SK-N-SH treated with all-trans-retinoic acid at 6 μM for 48 hours (cell line): ENCODE data around the gene NFKBIZ.

Experiments
- ATAC-seq: fragments of 200-7000 bp; cut with Tn5 transposase; 3 replicates; pipeline ENCODE4 v1.9.1; 2020; ENCODE audit warnings: mild to moderate bottlenecking, moderate library complexity
- ARNTL ChIP-seq: fragments of 450-650 bp; formaldehyde crosslinking; IDR thresholded peaks from 2 replicates; pipeline ENCODE4 v1.5.0; 2020; ENCODE audit warnings: low read depth, mild to moderate bottlenecking, moderate library complexity, borderline replicate concordance
- BACH2 ChIP-seq: fragments of 250-450 bp; sonication (Bioruptor Pico); IDR thresholded peaks from 2 replicates; pipeline ENCODE4 v1.9.0; 2021; ENCODE audit warnings: mild to moderate bottlenecking, borderline replicate concordance
- CREB5 ChIP-seq: fragments of 250-450 bp; sonication (Bioruptor Pico); IDR thresholded peaks from 2 replicates; pipeline ENCODE4 v1.5.1; 2020; ENCODE audit warnings: low read depth, mild to moderate bottlenecking, moderate library complexity
- CSRNP3 ChIP-seq: fragments of 250-450 bp; sonication (Bioruptor Pico); IDR thresholded peaks from 2 replicates; pipeline ENCODE4 v1.5.1; 2021; ENCODE audit warnings: mild to moderate bottlenecking, moderate library complexity
- ESRRG ChIP-seq: fragments of 250-450 bp; sonication (Bioruptor Pico); IDR thresholded peaks from 2 replicates; pipeline ENCODE4 v1.6.1; 2021; ENCODE audit warnings: mild to moderate bottlenecking
- GLIS3 ChIP-seq: fragments of 250-450 bp; sonication (Bioruptor Pico); IDR thresholded peaks from 2 replicates; pipeline ENCODE4 v1.5.0; 2020; ENCODE audit warnings: mild to moderate bottlenecking, moderate library complexity
- ISL1 ChIP-seq: fragments of 250-450 bp; sonication (Bioruptor Pico); IDR thresholded peaks from 2 replicates; pipeline ENCODE4 v2.1.2; 2022; ENCODE audit warnings: mild to moderate bottlenecking, moderate library complexity
- OSR1 ChIP-seq: fragments of 250-450 bp; sonication (Bioruptor Pico); IDR thresholded peaks from 2 replicates; pipeline ENCODE4 v1.8.0; 2022; ENCODE audit warnings: moderate library complexity, mild to moderate bottlenecking, inconsistent platforms
- POU6F1 ChIP-seq: fragments of 250-450 bp; sonication (Bioruptor Pico); IDR thresholded peaks from 2 replicates; pipeline ENCODE4 v1.8.0; 2021; ENCODE audit warnings: low read depth, mild to moderate bottlenecking, moderate library complexity, borderline replicate concordance
- PPARA ChIP-seq: fragments of 250-450 bp; sonication (Bioruptor Pico); IDR thresholded peaks from 2 replicates; pipeline ENCODE4 v1.5.0; 2020; ENCODE audit warnings: mild to moderate bottlenecking, borderline replicate concordance
- RARB ChIP-seq: fragments of 250-450 bp; sonication (Bioruptor Pico); IDR thresholded peaks from 2 replicates; pipeline ENCODE4 v1.8.0; 2021; ENCODE audit warnings: mild to moderate bottlenecking, moderate library complexity
- SNAI2 ChIP-seq: fragments of 250-450 bp; sonication (Bioruptor Pico); IDR thresholded peaks from 2 replicates; pipeline ENCODE4 v1.5.0; 2020; ENCODE audit warnings: mild to moderate bottlenecking, moderate library complexity
- TCF4 ChIP-seq: fragments of 250-450 bp; sonication (Bioruptor Pico); IDR thresholded peaks from 2 replicates; pipeline ENCODE4 v1.8.0; 2021; ENCODE audit warnings: mild to moderate bottlenecking, moderate library complexity, borderline replicate concordance
- TOX ChIP-seq: fragments of 250-450 bp; sonication (Bioruptor Pico); IDR thresholded peaks from 2 replicates; pipeline ENCODE4 v1.8.0; 2021; ENCODE audit warnings: mild to moderate bottlenecking, moderate library complexity, borderline replicate concordance
- ZC3H10 ChIP-seq: fragments of 250-450 bp; sonication (Bioruptor Pico); IDR thresholded peaks from 2 replicates; pipeline ENCODE4 v1.5.1; 2021; ENCODE audit warnings: mild to moderate bottlenecking, moderate library complexity
- ZFP3 ChIP-seq: fragments of 250-450 bp; sonication (Bioruptor Pico); IDR thresholded peaks from 2 replicates; pipeline ENCODE4 v1.5.0; 2020; ENCODE audit warnings: mild to moderate bottlenecking, moderate library complexity
- ZFP30 ChIP-seq: fragments of 450-650 bp; formaldehyde crosslinking; IDR thresholded peaks from 2 replicates; pipeline ENCODE4 v1.5.0; 2022; ENCODE audit warnings: mild to moderate bottlenecking, moderate library complexity
- ZNF565 ChIP-seq: fragments of 450-650 bp; formaldehyde crosslinking; conservative IDR thresholded peaks from 2 replicates; pipeline ENCODE4 v1.5.0; 2020; ENCODE audit warnings: low read depth, mild to moderate bottlenecking, moderate library complexity
- ZNF70 ChIP-seq: fragments of 450-650 bp; formaldehyde crosslinking; IDR thresholded peaks from 2 replicates; pipeline ENCODE4 v1.5.0; 2020; ENCODE audit warnings: mild to moderate bottlenecking, moderate library complexity
- TF ChIP-seq, protein P1 (sequence below): fragments of 250-450 bp; sonication (Bioruptor Pico); IDR thresholded peaks from 2 replicates; pipeline ENCODE4 v1.5.0; 2020; ENCODE audit warnings: mild to moderate bottlenecking, moderate library complexity

The NFKBIZ gene

GRCh38 chr3:101828691-101829436 is 20.4 kb upstream of the NFKBIZ start:
- 0 out of 2 replicates have a peak, but pooled peaks have one; percentile 15 for TF ChIP-seq POU6F1 (CRISPR knock-in tag)
- TF ChIP-seq TOX (CRISPR knock-in tag), result no peak
- ATAC-seq, result peak; percentile 64

DNA sequence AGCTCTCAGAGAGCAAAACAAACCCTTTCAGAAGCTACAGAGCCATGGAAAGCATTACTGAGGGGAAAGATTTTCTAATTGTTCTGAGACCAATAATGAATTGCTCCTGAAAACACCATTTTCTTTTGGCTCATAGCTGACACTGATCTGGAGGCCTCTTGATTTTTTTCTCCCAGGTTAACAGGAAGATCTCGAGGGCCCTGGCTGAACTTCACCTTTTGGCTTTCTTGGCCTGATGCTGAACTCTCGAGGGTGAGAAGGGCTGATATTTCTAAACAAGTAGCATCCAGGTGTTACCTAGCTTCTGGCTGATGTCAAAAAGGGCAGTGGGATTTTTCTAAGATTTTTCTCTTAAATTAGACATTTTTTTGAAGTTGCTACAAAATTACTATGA is 19.9 kb upstream of the NFKBIZ start:
- ATAC-seq, result peak; percentile 3; the same call in 2 of the 3 replicates

GRCh38 chr3:101829874-101830273 is 19.4 kb upstream of the NFKBIZ start:
- ATAC-seq, result no peak
- no peak for TF ChIP-seq OSR1
- TF ChIP-seq ZNF565 (CRISPR knock-in tag), result no peak
- no peak for TF ChIP-seq CREB5 (CRISPR knock-in tag)
- TF ChIP-seq ISL1, result no peak
- no peak for TF ChIP-seq TCF4 (CRISPR knock-in tag)
- TF ChIP-seq GLIS3 (CRISPR knock-in tag), result no peak
- no peak for TF ChIP-seq RARB (CRISPR knock-in tag)
- no peak for TF ChIP-seq POU6F1 (CRISPR knock-in tag)
- no peak for TF ChIP-seq ZNF70 (CRISPR knock-in tag)
- TF ChIP-seq PPARA (CRISPR knock-in tag), result no peak
- no peak for TF ChIP-seq ZFP30 (CRISPR knock-in tag)
- no peak for TF ChIP-seq ZC3H10

More for the DNA sequence above, 19.9 kb upstream of the NFKBIZ start:
- no peak for TF ChIP-seq RARB (CRISPR knock-in tag)
- no peak for TF ChIP-seq POU6F1 (CRISPR knock-in tag)
- TF ChIP-seq ZNF565 (CRISPR knock-in tag), result no peak
- TF ChIP-seq ESRRG, result no peak
- TF ChIP-seq ZFP3 (CRISPR knock-in tag), result no peak
- TF ChIP-seq, all 23 proteins: peak for 0

- no peak for ATAC-seq
- TF ChIP-seq ARNTL (CRISPR knock-in tag) (no peak), BACH2 (no peak), ISL1 (no peak), ESRRG (no peak), CSRNP3 (CRISPR knock-in tag) (no peak), SNAI2 (CRISPR knock-in tag) (no peak), ZFP3 (CRISPR knock-in tag) (no peak), TCF4 (CRISPR knock-in tag) (no peak), RARB (CRISPR knock-in tag) (no peak), PPARA (CRISPR knock-in tag) (no peak)
- TF ChIP-seq, protein P1, sequence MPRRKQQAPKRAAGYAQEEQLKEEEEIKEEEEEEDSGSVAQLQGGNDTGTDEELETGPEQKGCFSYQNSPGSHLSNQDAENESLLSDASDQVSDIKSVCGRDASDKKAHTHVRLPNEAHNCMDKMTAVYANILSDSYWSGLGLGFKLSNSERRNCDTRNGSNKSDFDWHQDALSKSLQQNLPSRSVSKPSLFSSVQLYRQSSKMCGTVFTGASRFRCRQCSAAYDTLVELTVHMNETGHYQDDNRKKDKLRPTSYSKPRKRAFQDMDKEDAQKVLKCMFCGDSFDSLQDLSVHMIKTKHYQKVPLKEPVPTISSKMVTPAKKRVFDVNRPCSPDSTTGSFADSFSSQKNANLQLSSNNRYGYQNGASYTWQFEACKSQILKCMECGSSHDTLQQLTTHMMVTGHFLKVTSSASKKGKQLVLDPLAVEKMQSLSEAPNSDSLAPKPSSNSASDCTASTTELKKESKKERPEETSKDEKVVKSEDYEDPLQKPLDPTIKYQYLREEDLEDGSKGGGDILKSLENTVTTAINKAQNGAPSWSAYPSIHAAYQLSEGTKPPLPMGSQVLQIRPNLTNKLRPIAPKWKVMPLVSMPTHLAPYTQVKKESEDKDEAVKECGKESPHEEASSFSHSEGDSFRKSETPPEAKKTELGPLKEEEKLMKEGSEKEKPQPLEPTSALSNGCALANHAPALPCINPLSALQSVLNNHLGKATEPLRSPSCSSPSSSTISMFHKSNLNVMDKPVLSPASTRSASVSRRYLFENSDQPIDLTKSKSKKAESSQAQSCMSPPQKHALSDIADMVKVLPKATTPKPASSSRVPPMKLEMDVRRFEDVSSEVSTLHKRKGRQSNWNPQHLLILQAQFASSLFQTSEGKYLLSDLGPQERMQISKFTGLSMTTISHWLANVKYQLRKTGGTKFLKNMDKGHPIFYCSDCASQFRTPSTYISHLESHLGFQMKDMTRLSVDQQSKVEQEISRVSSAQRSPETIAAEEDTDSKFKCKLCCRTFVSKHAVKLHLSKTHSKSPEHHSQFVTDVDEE (CRISPR knock-in tag), result no peak
Observed at GRCh38 chr3:101833446-101833974, 15.8 kb upstream of the NFKBIZ start.
